ENCODE results near the gene KIAA1217. TPM values are rescaled to one million over a fixed set of nuclear protein-coding genes. Genes with fewer than 3 reads are reported as not detected.
"Not testable (repeated sequence)": the region's sequence is repeated elsewhere in the genome, so short reads cannot be mapped to it uniquely, and the experiment has no call there.

KIAA1217 gene
- total RNA-seq, 1 experiment from 2014 or later = not detected

- no peak overlapping the region for H3K4me3 ChIP-seq (ENCODE audit: low read length)
- H3K36me3 ChIP-seq (ENCODE audit: insufficient read depth, low read length) = no peaks in the 10 kb centered on the region
- H3K79me2 ChIP-seq (ENCODE audit: low read length) = no peaks in the 10 kb centered on the region
- DNase-seq = no peak
- no peak overlapping the region for H3K27ac ChIP-seq (ENCODE audit: low read length)
- no peak overlapping the region for H3K9ac ChIP-seq (ENCODE audit: low read length)
- no peaks in the 10 kb centered on the region for H3K9me2 ChIP-seq (replicated peaks; ENCODE audit: insufficient read depth, low read length)
- peaks cover 2% of the 10 kb centered on the region; the same call in 1 of the 2 replicates for H3K9me3 ChIP-seq (ENCODE audit: low read length)
- H4K20me1 ChIP-seq (ENCODE audit: insufficient read depth, low read depth, low read length) = no peaks in the 10 kb centered on the region
- H3K4me1 ChIP-seq (ENCODE audit: low read length) = no peaks in the 10 kb centered on the region
- H3K27me3 ChIP-seq (ENCODE audit: low read length) = no peaks in the 10 kb centered on the region
- H2AFZ ChIP-seq (ENCODE audit: low read length) = no peak overlapping the region
- no peak overlapping the region for H3K4me2 ChIP-seq (ENCODE audit: low read depth, low read length, poor library complexity, severe bottlenecking)
Measured at GRCh38 chr10:24440817-24441797, 232.2 kb downstream of the KIAA1217 start.

GRCh38 chr10:24442234-24442633 lies 233.3 kb downstream of the KIAA1217 start:
- no peak overlapping the region for H3K27ac ChIP-seq (ENCODE audit: low read length)
- no peaks in the 10 kb centered on the region for H3K4me1 ChIP-seq (ENCODE audit: low read length)
- DNase-seq = no peak
- no peak overlapping the region for H2AFZ ChIP-seq (ENCODE audit: low read length)
- H3K36me3 ChIP-seq (ENCODE audit: insufficient read depth, low read length) = no peaks in the 10 kb centered on the region
- H4K20me1 ChIP-seq (ENCODE audit: insufficient read depth, low read depth, low read length) = no peaks in the 10 kb centered on the region
- no peaks in the 10 kb centered on the region for H3K79me2 ChIP-seq (ENCODE audit: low read length)
- H3K4me3 ChIP-seq (ENCODE audit: low read length) = no peak overlapping the region
- H3K9me2 ChIP-seq (replicated peaks; ENCODE audit: insufficient read depth, low read length) = no peaks in the 10 kb centered on the region
- peaks cover 5% of the 10 kb centered on the region; the same call in 1 of the 2 replicates for H3K9me3 ChIP-seq (ENCODE audit: low read length)
- no peak overlapping the region for H3K4me2 ChIP-seq (ENCODE audit: low read depth, low read length, poor library complexity, severe bottlenecking)
- H3K9ac ChIP-seq (ENCODE audit: low read length) = no peak overlapping the region
- no peaks in the 10 kb centered on the region for H3K27me3 ChIP-seq (ENCODE audit: low read length)

- not testable (repeated sequence) for H3K4me1 ChIP-seq (ENCODE audit: low read length); H4K20me1 ChIP-seq (ENCODE audit: insufficient read depth, low read depth, low read length); H3K9me2 ChIP-seq (replicated peaks; ENCODE audit: insufficient read depth, low read length); DNase-seq; H3K9me3 ChIP-seq (ENCODE audit: low read length); H3K9ac ChIP-seq (ENCODE audit: low read length); H3K36me3 ChIP-seq (ENCODE audit: insufficient read depth, low read length); H3K4me2 ChIP-seq (ENCODE audit: low read depth, low read length, poor library complexity, severe bottlenecking); H3K27ac ChIP-seq (ENCODE audit: low read length); H3K27me3 ChIP-seq (ENCODE audit: low read length); H3K79me2 ChIP-seq (ENCODE audit: low read length); H3K4me3 ChIP-seq (ENCODE audit: low read length); H2AFZ ChIP-seq (ENCODE audit: low read length)
Measured at GRCh38 chr10:24442641-24443174, 233.8 kb downstream of the KIAA1217 start.

- Histone ChIP-seq H2AFZ (ENCODE audit: low read length) (no peak overlapping the region), H3K4me2 (ENCODE audit: low read depth, low read length, poor library complexity, severe bottlenecking) (no peak overlapping the region), H3K79me2 (ENCODE audit: low read length) (no peaks in the 10 kb centered on the region), H3K4me3 (ENCODE audit: low read length) (no peak overlapping the region), H4K20me1 (ENCODE audit: insufficient read depth, low read depth, low read length) (no peaks in the 10 kb centered on the region), H3K27me3 (ENCODE audit: low read length) (no peaks in the 10 kb centered on the region), H3K27ac (ENCODE audit: low read length) (no peak overlapping the region), H3K9me3 (ENCODE audit: low read length) (peaks cover 5% of the 10 kb centered on the region; the same call in 1 of the 2 replicates), H3K36me3 (ENCODE audit: insufficient read depth, low read length) (no peaks in the 10 kb centered on the region), H3K4me1 (ENCODE audit: low read length) (no peaks in the 10 kb centered on the region), H3K9ac (ENCODE audit: low read length) (no peak overlapping the region), H3K9me2 (replicated peaks; ENCODE audit: insufficient read depth, low read length) (no peaks in the 10 kb centered on the region)
- no peak for DNase-seq
Measured at GRCh38 chr10:24444337-24444736, 235.4 kb downstream of the KIAA1217 start.

GRCh38 chr10:24445958-24446357 lies 237.0 kb downstream of the KIAA1217 start:
- not testable (repeated sequence) for H3K27ac ChIP-seq (ENCODE audit: low read length); H3K9ac ChIP-seq (ENCODE audit: low read length); H3K9me3 ChIP-seq (ENCODE audit: low read length); DNase-seq; H3K79me2 ChIP-seq (ENCODE audit: low read length); H3K27me3 ChIP-seq (ENCODE audit: low read length); H3K4me3 ChIP-seq (ENCODE audit: low read length); H4K20me1 ChIP-seq (ENCODE audit: insufficient read depth, low read depth, low read length); H3K4me1 ChIP-seq (ENCODE audit: low read length); H3K9me2 ChIP-seq (replicated peaks; ENCODE audit: insufficient read depth, low read length); H3K4me2 ChIP-seq (ENCODE audit: low read depth, low read length, poor library complexity, severe bottlenecking); H3K36me3 ChIP-seq (ENCODE audit: insufficient read depth, low read length); H2AFZ ChIP-seq (ENCODE audit: low read length)

- Histone ChIP-seq H3K4me2 (ENCODE audit: low read depth, low read length, poor library complexity, severe bottlenecking) (no peak overlapping the region), H3K9ac (ENCODE audit: low read length) (no peak overlapping the region), H3K9me3 (ENCODE audit: low read length) (peaks cover 5% of the 10 kb centered on the region; the same call in 1 of the 2 replicates), H2AFZ (ENCODE audit: low read length) (no peak overlapping the region), H3K27me3 (ENCODE audit: low read length) (no peaks in the 10 kb centered on the region), H3K4me3 (ENCODE audit: low read length) (no peak overlapping the region), H3K27ac (ENCODE audit: low read length) (no peak overlapping the region), H3K79me2 (ENCODE audit: low read length) (no peaks in the 10 kb centered on the region), H3K9me2 (replicated peaks; ENCODE audit: insufficient read depth, low read length) (no peaks in the 10 kb centered on the region), H4K20me1 (ENCODE audit: insufficient read depth, low read depth, low read length) (no peaks in the 10 kb centered on the region), H3K4me1 (ENCODE audit: low read length) (no peaks in the 10 kb centered on the region), H3K36me3 (ENCODE audit: insufficient read depth, low read length) (no peaks in the 10 kb centered on the region)
- no peak for DNase-seq
Measured at GRCh38 chr10:24446739-24447138, 237.8 kb downstream of the KIAA1217 start.

GRCh38 chr10:24448351-24448999 lies 239.5 kb downstream of the KIAA1217 start:
- Histone ChIP-seq H3K9me3 (ENCODE audit: low read length) (peaks cover 5% of the 10 kb centered on the region; the same call in 1 of the 2 replicates), H3K27ac (ENCODE audit: low read length) (no peak overlapping the region), H3K36me3 (ENCODE audit: insufficient read depth, low read length) (no peaks in the 10 kb centered on the region), H3K27me3 (ENCODE audit: low read length) (no peaks in the 10 kb centered on the region), H4K20me1 (ENCODE audit: insufficient read depth, low read depth, low read length) (no peaks in the 10 kb centered on the region), H2AFZ (ENCODE audit: low read length) (no peak overlapping the region), H3K9me2 (replicated peaks; ENCODE audit: insufficient read depth, low read length) (no peaks in the 10 kb centered on the region), H3K4me3 (ENCODE audit: low read length) (no peak overlapping the region), H3K9ac (ENCODE audit: low read length) (no peak overlapping the region), H3K4me2 (ENCODE audit: low read depth, low read length, poor library complexity, severe bottlenecking) (no peak overlapping the region), H3K4me1 (ENCODE audit: low read length) (no peaks in the 10 kb centered on the region), H3K79me2 (ENCODE audit: low read length) (no peaks in the 10 kb centered on the region)
- DNase-seq = no peak

GRCh38 chr10:24449321-24449740 lies 240.4 kb downstream of the KIAA1217 start:
- Histone ChIP-seq H3K9ac (ENCODE audit: low read length) (no peak overlapping the region), H4K20me1 (ENCODE audit: insufficient read depth, low read depth, low read length) (no peaks in the 10 kb centered on the region), H2AFZ (ENCODE audit: low read length) (no peak overlapping the region), H3K36me3 (ENCODE audit: insufficient read depth, low read length) (no peaks in the 10 kb centered on the region), H3K79me2 (ENCODE audit: low read length) (no peaks in the 10 kb centered on the region), H3K4me3 (ENCODE audit: low read length) (no peak overlapping the region), H3K4me2 (ENCODE audit: low read depth, low read length, poor library complexity, severe bottlenecking) (no peak overlapping the region), H3K4me1 (ENCODE audit: low read length) (no peaks in the 10 kb centered on the region), H3K27ac (ENCODE audit: low read length) (no peak overlapping the region), H3K9me2 (replicated peaks; ENCODE audit: insufficient read depth, low read length) (no peaks in the 10 kb centered on the region), H3K9me3 (ENCODE audit: low read length) (peaks cover 4% of the 10 kb centered on the region; the same call in 1 of the 2 replicates), H3K27me3 (ENCODE audit: low read length) (no peaks in the 10 kb centered on the region)
- no peak for DNase-seq
